ENCODE measurements around the gene ATG10.
"Not testable (repeated sequence)": the region's sequence is repeated elsewhere in the genome, so short reads cannot be mapped to it uniquely, and the experiment has no call there.

Gene ATG10

DNA sequence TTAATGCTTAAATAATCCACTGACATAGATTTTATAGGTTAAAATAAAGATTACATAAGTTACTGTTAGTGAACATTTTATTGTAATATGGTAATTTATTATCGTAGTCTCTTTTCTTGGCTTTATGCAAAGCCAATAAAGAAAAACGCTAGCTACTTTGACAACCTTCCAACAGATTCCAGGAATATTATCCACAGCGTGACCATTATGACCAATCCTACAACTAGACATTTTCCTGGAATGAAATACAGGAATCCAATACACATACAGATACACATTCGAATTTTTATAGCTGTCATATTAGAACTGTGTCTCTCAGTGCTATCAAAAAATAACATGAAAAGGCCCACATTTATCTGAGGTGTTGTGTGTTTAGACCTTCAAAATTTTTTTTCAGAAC is 293.2 kb downstream of the ATG10 start:
- Histone ChIP-seq H3K9me3 (ENCODE audit: control insufficient read depth in 2 of 2, low read length in 2 of 2) (no peaks in the 10 kb centered on the region), H3K27ac (ENCODE audit: low read depth in 2 of 2, low read length in 2 of 2) (no peak overlapping the region), H3K4me3 (ENCODE audit: low read length in 2 of 2) (no peak overlapping the region), H3K27me3 (ENCODE audit: control insufficient read depth in 2 of 2, insufficient read depth in 2 of 2, low read length in 2 of 2) (no peaks in the 10 kb centered on the region), H3K4me1 (ENCODE audit: control insufficient read depth in 2 of 2, insufficient read depth in 2 of 2, low read length in 2 of 2) (no peaks in the 10 kb centered on the region), H3K9ac (ENCODE audit: low read depth in 1 of 2, low read length in 2 of 2) (no peak overlapping the region), H3K36me3 (ENCODE audit: control insufficient read depth in 2 of 2, insufficient read depth in 2 of 2, low read length in 2 of 2) (no peaks in the 10 kb centered on the region)

DNA sequence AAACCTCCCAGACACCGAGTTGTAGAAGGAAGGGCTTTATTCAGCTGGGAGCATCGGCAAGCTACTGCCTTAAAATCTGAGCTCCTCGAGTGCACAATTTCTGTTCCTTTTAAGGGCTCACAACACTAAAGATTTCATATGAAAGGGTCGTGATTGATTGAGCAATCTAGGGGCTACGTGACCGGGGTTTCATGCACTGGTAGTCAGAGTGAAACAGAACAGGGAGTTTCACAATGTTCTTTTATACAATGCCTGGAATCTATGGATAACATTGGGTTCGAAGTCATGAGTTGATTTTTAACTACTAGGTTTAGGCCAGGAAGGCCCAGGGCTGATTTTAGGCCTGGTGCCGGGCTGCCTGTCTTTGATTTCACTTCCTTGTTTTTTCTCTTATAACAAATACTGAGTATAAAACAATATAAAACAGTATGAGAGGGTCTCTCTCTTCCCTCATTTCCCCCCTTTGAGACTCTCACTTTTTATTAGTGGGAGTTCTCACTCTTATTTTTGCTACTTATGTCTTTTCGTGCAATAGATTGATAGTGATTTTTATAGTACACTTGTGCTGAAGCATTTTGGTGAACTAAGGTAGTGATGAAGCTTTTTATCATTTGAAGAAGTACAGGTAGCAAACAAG is 295.6 kb downstream of the ATG10 start:
- not testable (repeated sequence) for H3K9ac ChIP-seq (ENCODE audit: low read depth in 1 of 2, low read length in 2 of 2); H3K36me3 ChIP-seq (ENCODE audit: control insufficient read depth in 2 of 2, insufficient read depth in 2 of 2, low read length in 2 of 2); H3K27ac ChIP-seq (ENCODE audit: low read depth in 2 of 2, low read length in 2 of 2); H3K4me1 ChIP-seq (ENCODE audit: control insufficient read depth in 2 of 2, insufficient read depth in 2 of 2, low read length in 2 of 2); H3K4me3 ChIP-seq (ENCODE audit: low read length in 2 of 2); H3K27me3 ChIP-seq (ENCODE audit: control insufficient read depth in 2 of 2, insufficient read depth in 2 of 2, low read length in 2 of 2); H3K9me3 ChIP-seq (ENCODE audit: control insufficient read depth in 2 of 2, low read length in 2 of 2)

DNA sequence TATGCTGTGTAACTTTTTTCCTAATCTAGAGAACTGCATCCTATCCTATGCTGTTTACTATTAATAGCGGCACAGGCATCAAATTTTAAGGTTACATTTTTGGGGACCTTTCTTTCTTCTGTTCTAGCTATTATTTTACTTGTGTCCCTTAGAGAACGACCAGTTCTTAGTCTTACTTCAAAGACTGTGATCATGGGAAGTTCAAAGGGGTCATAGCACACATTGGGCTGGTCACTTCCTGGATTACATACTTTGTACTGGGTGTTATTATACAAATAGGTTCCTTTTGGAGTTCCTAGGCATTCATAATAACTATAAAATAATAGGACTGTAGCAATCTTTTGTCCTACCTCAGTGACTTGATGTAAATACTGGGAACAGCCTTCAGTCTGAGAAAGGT is 297.5 kb downstream of the ATG10 start:
- not testable (repeated sequence) for H3K27ac ChIP-seq (ENCODE audit: low read depth in 2 of 2, low read length in 2 of 2); H3K4me3 ChIP-seq (ENCODE audit: low read length in 2 of 2)

DNA sequence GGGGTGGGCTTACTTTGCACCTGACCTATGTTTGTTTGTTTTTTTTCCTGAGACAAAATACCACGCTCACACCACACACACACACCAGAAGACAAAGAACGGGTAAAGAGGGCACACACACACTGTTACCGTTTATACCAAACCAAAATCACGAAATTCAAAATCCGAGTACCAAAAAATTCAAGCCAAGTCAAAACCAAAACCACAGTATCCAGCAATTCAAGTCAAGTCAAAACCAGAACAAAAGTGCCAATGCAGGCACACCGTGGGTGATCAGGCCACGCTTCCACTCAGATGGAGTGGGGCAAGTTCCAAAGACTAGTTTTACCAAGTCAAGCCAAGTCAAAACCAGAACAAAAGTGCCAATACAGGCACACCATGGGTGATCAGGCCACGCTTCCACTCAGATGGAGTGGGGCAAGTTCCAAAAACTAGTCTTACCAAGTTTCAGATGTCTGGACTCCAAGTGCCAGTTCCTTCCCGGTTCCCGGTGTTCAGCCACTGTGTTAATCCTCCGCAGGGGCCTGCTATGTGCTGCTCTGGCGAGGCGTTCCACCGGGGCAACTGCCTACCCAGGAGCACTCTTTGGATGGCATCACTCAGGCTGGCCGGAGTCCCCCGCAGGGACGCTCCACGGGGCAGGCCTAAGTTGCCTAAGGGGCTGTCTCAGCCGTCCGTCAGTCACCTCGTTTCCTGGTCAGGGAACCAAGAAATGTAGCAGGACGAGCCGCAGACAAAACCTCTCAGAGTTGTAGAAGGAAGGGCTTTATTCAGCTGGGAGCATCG is 300.9 kb downstream of the ATG10 start:
- H3K36me3 ChIP-seq (ENCODE audit: control insufficient read depth in 2 of 2, insufficient read depth in 2 of 2, low read length in 2 of 2) = peaks cover 22 to 24% of the 10 kb centered on the region in 2 donors
- not testable (repeated sequence) for H3K4me3 ChIP-seq (ENCODE audit: low read length in 2 of 2); H3K9me3 ChIP-seq (ENCODE audit: control insufficient read depth in 2 of 2, low read length in 2 of 2); H3K9ac ChIP-seq (ENCODE audit: low read depth in 1 of 2, low read length in 2 of 2); H3K27me3 ChIP-seq (ENCODE audit: control insufficient read depth in 2 of 2, insufficient read depth in 2 of 2, low read length in 2 of 2); H3K4me1 ChIP-seq (ENCODE audit: control insufficient read depth in 2 of 2, insufficient read depth in 2 of 2, low read length in 2 of 2); H3K27ac ChIP-seq (ENCODE audit: low read depth in 2 of 2, low read length in 2 of 2)

More for the DNA sequence above, 297.5 kb downstream of the ATG10 start:
- not testable (repeated sequence) for H3K27me3 ChIP-seq (ENCODE audit: control insufficient read depth in 2 of 2, insufficient read depth in 2 of 2, low read length in 2 of 2); H3K9ac ChIP-seq (ENCODE audit: low read depth in 1 of 2, low read length in 2 of 2); H3K9me3 ChIP-seq (ENCODE audit: control insufficient read depth in 2 of 2, low read length in 2 of 2); H3K36me3 ChIP-seq (ENCODE audit: control insufficient read depth in 2 of 2, insufficient read depth in 2 of 2, low read length in 2 of 2); H3K4me1 ChIP-seq (ENCODE audit: control insufficient read depth in 2 of 2, insufficient read depth in 2 of 2, low read length in 2 of 2)

DNA sequence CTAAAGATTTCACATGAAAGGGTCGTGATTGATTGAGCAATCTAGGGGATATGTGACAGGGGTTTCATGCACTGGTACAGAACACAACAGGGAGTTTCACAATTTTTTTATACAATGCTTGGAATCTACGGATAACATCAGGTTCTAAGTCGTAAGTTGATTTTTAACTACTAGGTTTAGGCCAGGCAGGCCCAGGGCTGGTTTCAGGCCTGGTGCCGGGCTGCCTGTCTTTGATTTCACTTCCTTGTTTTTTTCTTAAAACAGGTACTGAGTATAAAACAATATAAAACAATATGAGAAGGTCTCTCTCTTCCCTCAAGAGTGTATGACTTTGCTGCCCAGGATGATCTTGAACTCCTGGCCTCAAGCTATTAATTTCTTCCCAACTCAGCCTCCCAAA is 301.6 kb downstream of the ATG10 start:
- H3K27me3 ChIP-seq (ENCODE audit: control insufficient read depth in 2 of 2, insufficient read depth in 2 of 2, low read length in 2 of 2); H3K27ac ChIP-seq (ENCODE audit: low read depth in 2 of 2, low read length in 2 of 2); H3K4me3 ChIP-seq (ENCODE audit: low read length in 2 of 2); H3K9me3 ChIP-seq (ENCODE audit: control insufficient read depth in 2 of 2, low read length in 2 of 2); H3K9ac ChIP-seq (ENCODE audit: low read depth in 1 of 2, low read length in 2 of 2); H3K4me1 ChIP-seq (ENCODE audit: control insufficient read depth in 2 of 2, insufficient read depth in 2 of 2, low read length in 2 of 2): not testable (repeated sequence)
- peaks cover 22 to 24% of the 10 kb centered on the region in 2 donors for H3K36me3 ChIP-seq (ENCODE audit: control insufficient read depth in 2 of 2, insufficient read depth in 2 of 2, low read length in 2 of 2)

DNA sequence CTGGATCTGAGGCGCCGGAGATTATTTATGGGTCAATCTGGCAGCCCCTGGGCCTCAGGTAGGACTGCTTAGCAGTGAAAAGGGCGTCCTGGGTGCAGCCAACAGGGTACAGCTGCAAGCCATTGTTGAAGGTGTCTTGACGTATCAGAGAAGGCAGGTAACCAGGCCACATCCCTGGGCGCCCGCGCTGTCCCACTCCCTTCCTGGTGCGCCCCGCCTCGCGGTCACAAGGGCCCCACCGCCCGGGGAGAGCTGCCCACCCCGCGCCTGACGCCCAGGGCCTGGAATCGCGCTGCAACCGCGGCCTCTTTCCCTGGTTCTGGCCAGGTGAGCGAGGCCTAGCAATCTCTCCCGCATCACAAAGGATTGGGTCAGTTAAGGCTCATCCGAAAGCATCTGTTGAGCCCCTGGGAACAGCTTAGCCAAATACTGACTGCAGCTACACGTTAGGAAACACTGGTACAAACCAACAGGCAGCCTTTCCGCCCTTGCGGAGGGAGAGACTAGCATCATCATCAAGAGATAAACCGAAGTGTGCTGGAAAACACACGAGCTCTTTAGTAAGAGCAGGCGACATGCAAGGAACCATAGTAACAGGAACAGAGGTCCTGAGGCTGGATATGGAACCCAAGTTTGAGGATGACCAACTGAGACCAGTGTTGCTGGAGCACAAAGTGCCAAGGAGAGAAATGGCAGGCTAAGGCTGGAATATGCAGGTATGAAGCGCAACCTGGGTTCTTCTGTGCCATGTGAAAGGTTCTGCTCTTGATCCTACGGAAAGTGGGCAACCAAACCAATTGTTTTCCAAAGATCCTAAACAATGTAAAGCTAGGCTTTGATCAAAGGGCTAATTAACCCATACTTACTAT is 302.8 kb downstream of the ATG10 start:
- Histone ChIP-seq H3K9me3 (ENCODE audit: control insufficient read depth in 2 of 2, low read length in 2 of 2) (no peaks in the 10 kb centered on the region), H3K9ac (ENCODE audit: low read depth in 1 of 2, low read length in 2 of 2) (no peak overlapping the region), H3K27ac (ENCODE audit: low read depth in 2 of 2, low read length in 2 of 2) (no peak overlapping the region), H3K27me3 (ENCODE audit: control insufficient read depth in 2 of 2, insufficient read depth in 2 of 2, low read length in 2 of 2) (no peaks in the 10 kb centered on the region), H3K4me3 (ENCODE audit: low read length in 2 of 2) (no peak overlapping the region), H3K36me3 (ENCODE audit: control insufficient read depth in 2 of 2, insufficient read depth in 2 of 2, low read length in 2 of 2) (peaks cover 22 to 24% of the 10 kb centered on the region in 2 donors), H3K4me1 (ENCODE audit: control insufficient read depth in 2 of 2, insufficient read depth in 2 of 2, low read length in 2 of 2) (peaks cover 3 to 5% of the 10 kb centered on the region in 2 donors)

DNA sequence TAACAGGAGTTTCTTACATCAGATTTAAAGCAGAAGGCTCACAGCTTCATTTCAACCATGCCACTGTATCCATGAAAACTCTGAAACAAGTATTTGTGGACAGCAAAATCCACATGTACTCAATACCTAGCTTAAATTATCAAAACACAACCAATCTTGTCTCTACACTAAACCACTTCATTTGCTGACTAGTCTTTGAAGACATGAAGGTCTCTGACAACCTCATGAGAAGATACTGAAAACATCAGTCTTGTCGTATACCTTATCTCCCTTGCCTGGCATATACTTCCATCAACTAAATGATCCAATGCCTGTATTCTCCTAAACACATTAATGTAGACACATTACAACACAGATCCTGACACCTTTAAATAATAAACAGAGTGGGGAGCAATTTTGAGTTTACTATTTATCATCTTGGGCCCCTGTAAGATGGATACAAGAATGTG is 303.4 kb downstream of the ATG10 start:
- no peaks in the 10 kb centered on the region for H3K9me3 ChIP-seq (ENCODE audit: control insufficient read depth in 2 of 2, low read length in 2 of 2)
- H3K36me3 ChIP-seq (ENCODE audit: control insufficient read depth in 2 of 2, insufficient read depth in 2 of 2, low read length in 2 of 2) = peaks cover 22 to 24% of the 10 kb centered on the region in 2 donors
- H3K9ac ChIP-seq (ENCODE audit: low read depth in 1 of 2, low read length in 2 of 2) = no peak overlapping the region
- peaks cover 3 to 5% of the 10 kb centered on the region in 2 donors for H3K4me1 ChIP-seq (ENCODE audit: control insufficient read depth in 2 of 2, insufficient read depth in 2 of 2, low read length in 2 of 2)
- H3K27me3 ChIP-seq (ENCODE audit: control insufficient read depth in 2 of 2, insufficient read depth in 2 of 2, low read length in 2 of 2) = no peaks in the 10 kb centered on the region
- H3K27ac ChIP-seq (ENCODE audit: low read depth in 2 of 2, low read length in 2 of 2) = no peak overlapping the region
- H3K4me3 ChIP-seq (ENCODE audit: low read length in 2 of 2) = no peak overlapping the region

DNA sequence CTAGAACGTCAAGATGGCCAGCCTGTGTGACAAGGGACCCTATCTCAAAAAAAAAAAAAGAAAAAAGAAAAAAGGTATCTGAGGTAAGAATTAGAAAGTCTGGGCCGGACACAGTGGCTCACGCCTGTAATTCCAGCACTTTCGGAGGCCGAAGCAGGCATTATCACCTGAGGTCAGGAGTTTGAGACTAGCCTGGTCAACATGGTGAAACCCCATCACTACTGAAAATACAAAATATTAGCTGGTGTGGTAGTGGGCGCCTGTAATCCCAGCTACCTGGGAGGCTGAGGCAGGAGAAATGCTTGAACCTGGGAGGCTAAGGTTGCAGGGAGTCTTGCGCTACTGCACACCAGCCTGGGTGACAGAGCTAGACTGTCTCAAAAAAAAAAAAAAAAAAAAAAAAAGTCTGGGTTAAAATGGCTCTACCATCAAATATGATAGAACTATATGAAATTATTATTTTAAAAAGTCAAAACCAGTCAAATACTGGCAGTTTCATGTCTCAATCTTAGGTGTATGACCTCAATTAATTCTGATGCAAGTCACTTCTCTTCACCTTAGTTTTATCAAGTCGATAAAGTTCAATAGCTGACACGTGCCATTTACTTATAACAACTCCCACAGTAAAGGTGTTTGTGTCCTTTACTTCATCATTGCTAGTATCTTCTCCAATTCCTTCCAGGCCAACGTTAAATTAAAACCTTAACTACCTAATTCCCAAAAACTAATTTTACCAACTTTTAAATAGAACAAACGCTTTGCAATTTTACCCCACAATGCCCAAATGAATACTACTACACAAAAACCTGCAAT is 305.2 kb downstream of the ATG10 start:
- H3K36me3 ChIP-seq (ENCODE audit: control insufficient read depth in 2 of 2, insufficient read depth in 2 of 2, low read length in 2 of 2) = peaks cover 22 to 24% of the 10 kb centered on the region in 2 donors
- H3K27ac ChIP-seq (ENCODE audit: low read depth in 2 of 2, low read length in 2 of 2) = no peak overlapping the region
- H3K9me3 ChIP-seq (ENCODE audit: control insufficient read depth in 2 of 2, low read length in 2 of 2) = no peaks in the 10 kb centered on the region
- H3K4me3 ChIP-seq (ENCODE audit: low read length in 2 of 2) = peak overlapping the region; percentile 83 to 96
- H3K4me1 ChIP-seq (ENCODE audit: control insufficient read depth in 2 of 2, insufficient read depth in 2 of 2, low read length in 2 of 2) = peaks cover 3 to 5% of the 10 kb centered on the region in 2 donors
- no peaks in the 10 kb centered on the region for H3K27me3 ChIP-seq (ENCODE audit: control insufficient read depth in 2 of 2, insufficient read depth in 2 of 2, low read length in 2 of 2)
- peak overlapping the region; percentile 86 for H3K9ac ChIP-seq (ENCODE audit: low read depth in 1 of 2, low read length in 2 of 2)

DNA sequence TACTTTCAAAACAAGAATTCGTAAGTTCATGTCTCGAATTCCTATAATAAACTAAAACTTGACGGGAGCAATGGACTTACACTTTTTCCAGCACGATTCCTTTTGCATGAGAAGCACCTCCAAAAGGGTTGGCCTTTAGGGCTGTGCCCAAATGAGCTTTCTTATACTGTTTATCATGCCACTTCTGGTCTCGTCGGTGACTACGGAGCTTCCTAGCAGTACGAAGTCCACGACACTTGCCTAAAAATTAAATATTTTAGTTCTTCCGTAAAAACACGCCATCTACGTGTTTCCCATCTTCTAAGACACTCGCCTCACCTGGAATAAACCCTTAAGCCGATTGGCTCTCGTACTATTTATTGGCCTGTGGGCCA is 305.8 kb downstream of the ATG10 start:
- no peaks in the 10 kb centered on the region for H3K27me3 ChIP-seq (ENCODE audit: control insufficient read depth in 2 of 2, insufficient read depth in 2 of 2, low read length in 2 of 2)
- H3K9ac ChIP-seq (ENCODE audit: low read depth in 1 of 2, low read length in 2 of 2) = peak overlapping the region; percentile 86
- H3K9me3 ChIP-seq (ENCODE audit: control insufficient read depth in 2 of 2, low read length in 2 of 2) = no peaks in the 10 kb centered on the region
- peaks cover 3 to 5% of the 10 kb centered on the region in 2 donors for H3K4me1 ChIP-seq (ENCODE audit: control insufficient read depth in 2 of 2, insufficient read depth in 2 of 2, low read length in 2 of 2)
- peak overlapping the region; percentile 83 to 96 for H3K4me3 ChIP-seq (ENCODE audit: low read length in 2 of 2)
- peaks cover 22 to 24% of the 10 kb centered on the region in 2 donors for H3K36me3 ChIP-seq (ENCODE audit: control insufficient read depth in 2 of 2, insufficient read depth in 2 of 2, low read length in 2 of 2)
- H3K27ac ChIP-seq (ENCODE audit: low read depth in 2 of 2, low read length in 2 of 2) = peak overlapping the region; percentile 78 to 79

All from mucosa of rectum (tissue), 2 donors.